HG03039 (cell line): ENCODE data around the gene LGI2.

ENCODE experiments used
- ATAC-seq: cut with Tn5 transposase; IDR thresholded peaks from one replicate; pipeline ENCODE4 v1.9.1; 2021; ENCODE audit warnings: mild to moderate bottlenecking, moderate library complexity; ENCODE audit not compliant: unreplicated experiment

Gene LGI2

GRCh38 chr4:24968278-24968677 lies 62.5 kb downstream of the LGI2 start:
- ATAC-seq, result no peak

GRCh38 chr4:24967346-24967745 lies 63.4 kb downstream of the LGI2 start:
- ATAC-seq, result no peak

GRCh38 chr4:24966076-24966475 lies 64.7 kb downstream of the LGI2 start:
- ATAC-seq, result no peak

- ATAC-seq, result no peak
Measured at GRCh38 chr4:24965627-24966026, 65.1 kb downstream of the LGI2 start.

- no peak for ATAC-seq
Measured at GRCh38 chr4:24963277-24963676, 67.5 kb downstream of the LGI2 start.

- ATAC-seq, result no peak
Measured at GRCh38 chr4:24957886-24958285, 72.9 kb downstream of the LGI2 start.

- ATAC-seq, result no peak
Measured at GRCh38 chr4:24956763-24957162, 74.0 kb downstream of the LGI2 start.

- ATAC-seq, result no peak
Measured at GRCh38 chr4:24956091-24956490, 74.7 kb downstream of the LGI2 start.

GRCh38 chr4:24952667-24953066 lies 78.1 kb downstream of the LGI2 start:
- ATAC-seq, result no peak

GRCh38 chr4:24949970-24950369 lies 80.8 kb downstream of the LGI2 start:
- ATAC-seq, result no peak
